GM21825 (cell line): ENCODE results near the gene EGF.

Experiments used
- ATAC-seq: cut with Tn5 transposase; IDR thresholded peaks from one replicate; pipeline ENCODE4 v1.9.1; 2021; ENCODE audit warnings: mild to moderate bottlenecking, moderate library complexity; ENCODE audit not compliant: unreplicated experiment

EGF gene

DNA sequence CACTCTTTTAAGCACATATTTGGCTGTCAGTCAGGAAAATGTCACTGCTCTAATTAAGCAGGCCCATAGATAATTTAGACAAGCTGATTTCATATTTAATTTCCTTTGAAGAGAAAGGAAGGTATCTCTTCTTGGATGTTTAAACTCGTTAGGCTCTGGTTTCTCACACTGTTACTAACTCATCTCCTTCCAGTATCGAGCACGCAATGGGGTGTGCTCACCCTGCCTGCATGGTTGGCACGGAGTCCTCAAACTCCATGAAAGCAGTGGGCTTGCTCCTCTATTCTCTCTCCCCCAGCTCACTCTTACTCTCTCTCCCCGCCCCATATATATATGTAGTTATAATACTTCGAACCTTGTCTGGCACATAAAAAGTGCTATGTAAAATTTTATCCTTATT lies 76.9 kb downstream of the EGF start:
- no peak for ATAC-seq

DNA sequence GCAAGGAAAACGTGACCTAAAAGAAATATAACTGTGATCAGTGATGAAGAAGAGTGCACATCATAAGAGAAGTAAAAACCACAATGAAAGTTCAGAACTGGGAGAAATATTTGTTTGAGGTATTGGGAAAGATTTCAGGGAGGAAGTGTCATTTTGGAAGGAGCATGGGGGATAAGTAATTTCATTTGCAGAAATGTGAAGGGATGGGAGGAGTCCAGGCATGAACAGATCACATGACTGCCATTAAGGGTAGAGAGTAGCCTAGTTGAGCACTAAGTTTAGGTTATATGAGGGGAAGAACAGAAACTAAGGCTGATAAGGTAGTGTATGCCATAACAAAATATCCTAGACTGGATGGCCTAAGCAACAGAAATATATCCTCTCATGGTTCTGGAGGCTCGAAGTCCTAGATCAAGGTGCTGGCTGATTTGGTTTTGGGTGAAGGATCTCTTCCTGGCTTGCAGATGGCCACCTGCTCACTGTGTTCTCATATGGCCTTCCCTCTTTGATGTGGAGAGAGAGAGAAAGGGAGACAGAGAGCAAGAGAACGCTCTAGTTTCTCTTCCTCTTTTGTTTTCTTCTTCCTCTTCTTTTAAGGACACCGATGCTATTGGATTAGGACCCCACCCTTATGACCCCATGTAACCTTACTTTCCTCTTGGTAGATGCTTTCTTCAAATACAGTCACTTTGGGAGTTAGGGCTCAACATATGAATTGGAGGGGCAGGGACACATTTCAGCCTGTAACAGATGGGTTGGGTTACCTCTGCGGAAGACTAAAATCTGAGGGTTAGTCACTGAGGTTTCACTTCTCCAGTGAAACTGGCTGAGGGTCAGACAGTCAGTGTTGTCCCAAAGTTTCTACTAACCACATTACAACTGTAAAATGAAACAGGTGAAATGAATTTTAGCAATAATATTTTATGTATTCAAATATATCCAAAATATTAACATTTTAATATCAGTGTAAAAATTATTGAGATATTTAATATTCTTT lies 77.9 kb downstream of the EGF start:
- peak; percentile 83 for ATAC-seq

DNA sequence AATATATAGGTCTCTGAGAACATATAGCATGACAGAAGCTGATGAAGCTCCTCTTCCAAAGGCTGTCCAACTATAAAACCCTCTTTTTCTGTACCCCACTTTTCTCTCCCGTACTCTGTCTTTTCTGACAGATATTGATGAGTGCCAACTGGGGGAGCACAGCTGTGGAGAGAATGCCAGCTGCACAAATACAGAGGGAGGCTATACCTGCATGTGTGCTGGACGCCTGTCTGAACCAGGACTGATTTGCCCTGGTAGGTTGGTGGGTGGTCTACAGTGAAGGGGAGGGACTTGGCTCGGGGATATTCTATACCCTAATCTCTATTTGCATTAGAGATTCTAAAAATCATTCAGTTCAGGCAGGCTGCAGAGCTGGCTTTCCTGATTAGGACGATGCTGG lies 80.4 kb downstream of the EGF start:
- no peak for ATAC-seq

DNA sequence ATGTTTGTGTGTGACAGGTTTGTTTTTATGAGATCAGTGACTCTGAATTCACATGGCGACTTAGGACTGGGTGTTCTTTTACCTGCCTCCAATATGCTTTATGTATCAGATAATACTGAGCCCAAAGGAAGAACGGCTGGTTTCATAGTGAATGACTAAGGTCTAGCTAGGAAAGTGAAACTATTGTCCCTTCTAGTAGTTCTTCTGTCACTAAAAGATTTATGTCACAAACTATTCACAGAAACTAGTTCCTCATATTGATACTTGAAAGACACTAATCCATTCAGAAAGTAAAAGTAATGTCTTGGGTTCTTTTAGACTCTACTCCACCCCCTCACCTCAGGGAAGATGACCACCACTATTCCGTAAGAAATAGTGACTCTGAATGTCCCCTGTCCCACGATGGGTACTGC lies 81.7 kb downstream of the EGF start:
- ATAC-seq = peak; percentile 58

DNA sequence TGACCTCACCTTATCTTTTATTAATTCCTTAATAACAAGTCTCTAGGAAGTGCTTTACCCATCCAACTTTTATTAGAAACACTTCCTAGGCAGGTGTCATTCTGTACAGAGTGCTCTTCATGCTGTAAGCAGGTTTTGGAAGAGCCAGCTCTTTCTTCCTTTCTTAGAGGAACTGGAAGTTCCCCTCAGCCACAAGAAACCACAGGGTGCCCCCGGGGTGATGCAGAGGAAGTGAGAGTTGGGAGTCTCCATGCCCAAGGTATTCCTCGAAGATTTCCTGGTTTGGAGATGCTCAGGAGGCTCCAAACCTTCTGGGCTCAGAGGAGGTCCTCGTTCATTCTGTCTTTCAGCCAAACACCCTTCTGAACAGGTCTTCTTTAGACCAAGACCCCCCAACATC lies 83.8 kb downstream of the EGF start:
- no peak for ATAC-seq

DNA sequence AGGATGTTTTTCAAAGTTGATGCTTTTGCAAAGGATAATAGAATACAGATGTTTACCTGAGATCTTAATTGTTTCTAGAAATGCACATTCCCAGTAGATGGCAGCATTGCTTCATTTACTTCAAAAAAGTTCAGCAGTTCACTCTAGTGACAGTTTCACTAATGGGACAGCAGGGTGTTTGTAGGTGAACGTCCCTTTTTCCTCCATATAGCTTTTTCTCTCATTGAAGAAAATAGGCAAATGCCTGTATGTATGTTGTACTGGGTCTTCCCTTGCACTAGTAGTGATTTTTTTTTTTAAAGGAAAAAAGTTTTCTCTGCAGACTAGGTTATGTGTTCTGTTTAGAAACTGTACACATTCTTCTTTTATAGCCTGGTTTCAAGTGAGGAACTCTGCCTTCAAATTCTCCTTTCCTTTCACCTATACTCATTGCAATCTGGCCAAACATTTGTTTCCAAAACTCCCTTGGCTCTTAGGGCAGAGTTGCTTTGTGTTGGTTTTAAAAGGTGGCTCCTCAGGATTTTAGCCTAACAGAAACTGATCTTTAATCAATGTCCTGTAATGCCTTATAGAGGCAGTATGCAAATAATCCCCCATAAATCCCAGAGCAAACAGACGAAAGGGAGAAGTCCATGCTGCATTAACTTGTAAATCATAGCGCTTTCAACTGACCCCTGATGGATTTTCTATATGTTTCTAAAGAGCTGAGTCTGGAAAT lies 86.3 kb downstream of the EGF start:
- peak; percentile 37 for ATAC-seq

DNA sequence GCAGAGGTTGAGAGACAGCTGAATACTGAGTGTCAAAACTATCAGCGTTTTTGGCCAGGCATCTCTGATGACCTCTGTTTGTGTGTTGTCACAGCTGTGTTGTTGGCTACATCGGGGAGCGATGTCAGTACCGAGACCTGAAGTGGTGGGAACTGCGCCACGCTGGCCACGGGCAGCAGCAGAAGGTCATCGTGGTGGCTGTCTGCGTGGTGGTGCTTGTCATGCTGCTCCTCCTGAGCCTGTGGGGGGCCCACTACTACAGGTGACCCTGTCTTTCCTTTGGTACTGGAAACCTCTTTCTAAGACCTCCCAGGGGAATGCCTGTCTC lies 86.9 kb downstream of the EGF start:
- ATAC-seq = no peak

DNA sequence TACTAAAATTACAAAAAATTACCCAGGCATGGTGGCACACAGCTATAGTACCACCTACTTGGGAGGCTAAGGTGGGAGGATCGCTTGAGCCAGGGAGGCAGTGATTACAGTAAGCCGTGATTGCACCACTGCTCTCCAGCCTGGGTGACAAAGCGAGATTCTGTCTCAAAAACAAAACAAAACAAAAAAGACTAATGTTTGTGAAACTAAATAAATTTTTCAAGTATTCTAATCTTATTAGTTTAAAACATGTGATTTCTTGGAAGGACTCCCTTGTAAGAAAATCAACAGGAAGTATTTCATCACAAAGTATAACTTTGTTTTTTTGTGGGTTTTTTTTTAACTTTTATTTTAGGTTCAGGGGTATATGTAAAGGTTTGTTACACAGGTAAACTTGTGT lies 89.6 kb downstream of the EGF start:
- no peak for ATAC-seq

DNA sequence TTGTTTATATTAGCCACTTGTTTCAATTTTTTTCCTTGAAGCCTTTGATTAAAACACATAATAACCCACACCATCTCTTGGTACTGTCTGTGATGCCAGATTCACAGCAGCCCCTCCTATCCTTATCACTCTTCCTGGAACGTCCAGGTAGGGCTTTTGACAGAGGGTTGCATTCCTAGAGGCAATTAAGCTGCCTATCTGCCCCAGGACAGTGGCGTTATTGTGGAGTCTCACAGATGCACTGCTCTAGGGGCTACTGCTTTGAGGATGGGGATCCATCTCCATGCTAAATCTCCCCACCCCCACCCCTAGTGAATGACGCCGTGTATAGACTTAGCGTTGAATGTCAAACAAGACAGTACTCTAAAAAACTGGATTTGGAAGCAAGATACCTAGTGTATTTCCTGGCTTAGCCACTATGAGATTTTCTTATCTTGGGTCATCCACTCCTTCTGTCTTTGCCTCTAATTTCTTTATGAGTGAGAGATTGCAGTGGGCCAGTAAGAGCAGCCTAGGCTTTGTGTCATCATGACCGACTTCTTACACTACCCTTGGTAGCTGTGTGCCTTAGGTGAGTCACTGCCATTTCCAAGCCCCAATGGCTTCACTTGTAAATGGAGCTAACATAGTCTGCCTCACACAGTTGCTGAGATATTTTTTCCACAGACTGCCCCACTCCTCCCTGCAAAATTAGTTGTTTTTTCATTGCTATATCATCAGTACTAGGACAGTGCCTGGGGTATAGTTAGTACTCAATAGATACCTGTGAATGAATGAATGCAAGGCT lies 90.9 kb downstream of the EGF start:
- no peak for ATAC-seq

DNA sequence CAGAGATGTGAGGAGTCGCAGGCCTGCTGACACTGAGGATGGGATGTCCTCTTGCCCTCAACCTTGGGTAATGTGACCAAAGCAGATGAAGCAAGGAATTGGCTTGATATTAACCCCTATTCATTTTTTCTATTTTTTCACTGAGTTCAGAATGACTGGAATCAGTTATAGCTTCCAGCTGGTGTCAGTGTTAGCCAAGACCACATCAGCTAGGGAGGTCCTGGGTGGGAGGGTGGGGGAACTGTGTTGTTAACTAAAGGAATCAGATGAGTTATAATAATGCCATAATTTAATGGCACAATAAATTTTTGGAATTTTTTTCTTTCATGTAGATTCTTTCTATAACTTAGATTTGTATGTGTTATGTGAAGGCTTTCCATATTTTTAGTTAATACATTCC lies 91.9 kb downstream of the EGF start:
- no peak for ATAC-seq

DNA sequence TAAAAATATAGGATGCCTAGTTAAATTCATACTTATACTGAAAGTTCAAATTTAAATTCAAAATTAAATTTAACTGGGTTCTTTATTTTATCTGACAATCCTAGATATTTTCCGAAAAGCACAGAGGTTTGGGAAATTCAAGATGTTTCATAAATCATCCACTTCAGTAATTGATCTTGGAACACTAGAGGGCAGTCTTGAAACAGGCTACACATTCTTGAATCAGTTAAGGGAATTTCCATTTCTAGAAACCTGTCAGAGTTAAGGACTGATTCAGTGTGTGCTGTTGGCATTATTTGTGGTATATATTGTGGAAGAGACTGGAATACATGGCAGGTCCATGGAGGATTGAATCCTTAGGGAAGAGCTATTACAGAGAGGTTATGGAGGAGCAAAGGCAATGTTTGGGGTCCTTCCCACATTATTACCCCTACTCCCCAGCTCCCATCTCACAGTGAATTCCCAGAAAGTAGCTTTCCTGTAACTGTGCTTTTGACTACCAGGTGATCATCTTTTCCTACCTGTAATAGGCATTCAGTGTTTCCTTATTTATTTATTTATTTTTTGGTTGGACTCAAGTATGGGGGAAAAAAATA lies 92.9 kb downstream of the EGF start:
- ATAC-seq = peak; percentile 69

DNA sequence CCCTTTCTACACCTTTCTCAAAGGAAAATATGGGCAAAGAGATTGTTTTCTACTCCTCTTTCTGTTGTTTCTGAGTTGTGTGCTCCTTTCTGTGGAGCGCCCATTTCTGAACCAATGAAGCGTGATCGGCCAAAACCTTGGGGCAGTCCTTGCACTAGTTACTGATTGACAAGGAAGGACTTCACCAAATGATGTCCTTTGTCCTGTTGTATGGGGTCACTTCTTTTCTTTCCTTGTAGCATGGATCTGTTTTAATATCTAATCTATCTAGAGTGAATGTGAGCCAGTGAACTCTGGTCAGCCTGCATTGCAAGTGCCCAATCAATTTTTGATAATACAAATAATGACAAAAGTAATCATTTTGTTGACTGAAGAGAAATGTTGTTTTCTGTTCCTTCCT lies 94.5 kb downstream of the EGF start:
- ATAC-seq = no peak

DNA sequence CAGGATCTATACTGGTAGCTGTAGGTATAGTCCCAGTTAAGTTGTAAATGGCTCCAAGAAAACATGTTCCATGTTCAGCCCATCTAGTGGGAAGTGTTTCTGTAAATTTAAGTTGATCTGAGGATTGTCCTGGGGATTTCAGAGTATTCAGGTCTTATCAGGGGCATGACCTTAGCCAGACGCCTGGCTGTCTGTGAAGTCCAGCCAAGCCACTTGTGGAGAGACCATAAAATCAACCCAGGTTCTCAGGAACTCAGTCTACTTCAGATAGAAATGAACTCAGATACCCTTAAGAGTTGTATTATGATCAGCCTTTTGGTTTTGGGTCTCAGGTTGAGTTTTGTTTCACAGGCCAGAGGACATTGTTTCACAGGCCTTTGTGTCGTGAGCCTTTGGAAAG lies 95.9 kb downstream of the EGF start:
- no peak for ATAC-seq

DNA sequence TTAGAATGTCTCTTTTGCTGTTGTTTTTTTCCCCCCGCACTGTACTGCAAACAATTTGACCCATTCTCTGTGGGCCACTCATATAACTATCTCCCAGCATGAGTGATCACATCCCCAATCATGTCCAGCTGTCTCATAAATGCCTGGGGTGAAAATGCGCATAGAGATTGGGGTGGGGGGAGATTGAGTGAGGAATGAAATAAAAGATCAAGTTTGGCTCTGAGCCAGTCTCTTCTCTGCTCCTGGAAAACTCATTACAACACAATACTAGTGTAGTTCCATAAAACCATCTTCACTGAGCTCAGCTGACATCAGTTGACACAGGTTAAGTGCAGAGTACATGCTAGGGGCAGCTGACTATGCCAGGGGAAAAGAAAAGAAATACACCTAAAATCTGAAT lies 96.9 kb downstream of the EGF start:
- ATAC-seq = no peak

DNA sequence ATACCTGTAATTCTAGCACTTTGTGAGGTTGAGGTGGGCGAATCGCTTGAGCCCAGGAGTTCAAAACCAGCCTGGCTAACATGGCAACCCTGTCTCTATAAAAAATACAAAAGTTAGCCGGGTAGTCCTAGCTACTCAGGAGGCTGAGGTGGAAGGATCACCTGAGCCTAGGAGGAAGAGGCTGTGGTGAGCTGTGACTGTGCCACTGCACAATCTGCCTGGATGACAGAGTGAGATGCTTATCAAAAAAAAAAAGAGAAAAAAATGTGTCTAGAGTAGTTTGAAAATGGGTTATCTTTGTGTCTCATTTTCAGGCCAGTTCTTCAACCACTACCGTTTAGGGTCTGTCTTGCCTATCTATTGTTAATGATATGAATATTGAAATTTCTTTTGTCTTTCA lies 98.1 kb downstream of the EGF start:
- no peak for ATAC-seq

DNA sequence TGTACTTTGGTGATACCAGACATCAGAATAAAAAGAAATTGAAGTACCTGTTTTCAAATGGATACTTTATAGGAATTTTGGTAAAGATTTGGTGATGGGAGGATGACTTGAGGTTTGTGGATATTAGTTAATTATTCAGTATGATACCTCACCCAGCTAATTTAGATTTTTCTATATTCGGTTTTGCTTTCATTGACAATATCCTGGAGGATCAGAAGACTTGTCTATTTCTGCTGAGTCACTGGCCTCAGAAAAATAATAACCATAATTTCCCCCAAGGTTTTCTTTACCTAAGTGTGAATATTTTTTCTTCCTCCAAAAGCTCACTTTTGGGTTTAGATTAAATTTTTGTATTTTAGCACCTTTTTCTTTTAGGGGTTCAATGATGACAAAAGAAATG lies 100.2 kb downstream of the EGF start:
- ATAC-seq = no peak

DNA sequence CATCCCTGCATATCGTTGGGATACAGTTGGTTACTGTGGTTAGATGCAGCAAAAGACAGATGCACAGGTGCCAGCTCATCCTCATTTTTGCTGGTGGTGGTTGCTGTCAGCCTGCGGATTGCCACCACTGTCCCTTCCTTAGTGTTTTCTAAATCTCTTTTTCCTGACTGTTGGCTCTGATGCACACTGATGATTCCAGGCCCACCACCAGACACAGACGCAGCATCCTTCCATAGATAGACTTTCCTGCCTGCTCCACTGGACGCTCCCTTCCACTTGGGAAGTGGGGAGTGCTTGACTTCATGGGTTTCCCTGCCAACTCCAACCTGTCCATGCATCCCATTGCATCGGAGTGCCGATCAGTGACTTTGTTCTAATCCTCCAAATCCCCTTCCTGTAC lies 101.5 kb downstream of the EGF start:
- no peak for ATAC-seq

DNA sequence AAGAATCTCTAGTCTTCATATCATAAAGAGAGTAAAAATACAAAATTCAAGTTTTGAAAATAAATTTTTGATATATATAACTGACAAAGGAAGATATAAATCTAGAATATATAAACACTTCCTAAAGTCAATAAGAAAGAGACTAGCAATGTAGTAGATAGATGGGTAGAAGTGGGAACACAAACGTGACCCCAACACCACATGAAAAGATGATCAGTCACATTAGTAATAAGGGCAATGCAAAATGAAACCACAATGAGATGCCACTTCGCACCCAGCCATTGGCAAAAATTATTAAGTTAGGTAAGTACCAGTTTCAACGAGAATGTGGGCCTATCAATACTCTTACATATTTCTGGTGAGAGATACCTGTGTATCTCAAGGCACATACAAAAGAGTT lies 106.5 kb downstream of the EGF start:
- ATAC-seq = no peak

DNA sequence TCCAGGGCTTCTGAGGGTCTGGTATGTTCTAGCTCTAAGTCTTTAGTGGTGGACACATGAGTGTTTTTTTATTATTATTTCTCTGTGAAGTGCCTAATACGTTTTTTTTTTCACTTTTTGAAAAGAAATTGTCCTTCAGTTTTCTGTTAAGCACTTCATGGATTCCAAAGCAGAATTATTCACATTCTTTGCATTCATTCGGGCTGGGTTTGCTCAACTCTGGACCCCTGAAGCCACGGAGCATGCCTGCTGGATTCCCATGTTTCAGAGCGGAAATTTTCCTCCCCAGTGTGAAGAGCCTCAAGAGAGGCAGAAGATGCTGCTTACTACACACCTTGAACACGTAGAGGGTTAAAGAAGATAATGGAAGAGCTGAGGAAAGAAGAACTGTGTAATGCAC lies 107.5 kb downstream of the EGF start:
- ATAC-seq = no peak

DNA sequence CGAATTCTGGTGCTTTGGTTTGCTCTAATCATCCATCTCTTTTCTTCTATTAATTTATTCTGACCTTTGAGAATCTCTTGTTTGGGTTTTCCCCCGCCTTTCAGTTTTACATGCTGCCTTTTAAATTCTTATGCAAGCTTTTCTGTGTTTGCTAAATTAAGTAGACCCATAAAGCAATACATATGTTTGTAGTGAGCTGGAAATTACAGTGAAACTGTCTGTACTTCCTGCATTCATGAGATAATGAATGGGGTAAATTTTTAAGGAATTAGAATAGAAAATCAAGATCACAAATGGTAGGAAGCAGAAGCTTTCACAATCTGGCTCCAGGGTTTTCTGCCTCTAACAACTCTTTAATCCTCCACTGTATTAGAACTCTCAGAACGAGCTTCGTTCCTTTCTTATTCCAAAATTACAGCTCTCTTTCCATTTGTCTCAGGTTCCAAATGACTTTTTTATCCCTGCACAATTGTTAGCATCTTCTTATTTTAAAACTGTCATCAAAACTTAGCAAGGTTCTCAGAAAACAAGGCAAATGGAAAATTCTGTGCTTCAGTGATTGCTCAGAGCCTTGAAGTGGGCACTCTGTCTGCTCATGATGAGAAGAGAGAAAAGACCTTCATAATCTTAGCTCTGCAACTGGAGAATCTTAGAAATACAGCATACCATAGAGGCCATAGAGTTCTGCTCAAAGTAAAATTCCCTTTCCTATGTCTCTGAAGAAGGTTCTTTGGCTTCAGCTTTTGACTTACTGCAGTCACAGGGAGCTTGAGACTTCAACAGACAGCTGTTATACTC lies 108.2 kb downstream of the EGF start:
- ATAC-seq = no peak
